ENCODE data around the gene MAGEA11. TPM values are rescaled to one million over a fixed set of nuclear protein-coding genes. Genes with fewer than 3 reads are reported as not detected.
A peak's percentile ranks its signal among the peaks of the same experiment; 100 is the strongest.
"Not testable (repeated sequence)": the region's sequence is repeated elsewhere in the genome, so short reads cannot be mapped to it uniquely, and the experiment has no call there.

MAGEA11 gene
- total and polyA plus RNA-seq, 2 of the 13 experiments (the other 11 are each of a cell fraction or from before 2014, with no cell fraction given), result not detected

GRCh38 chrX:149679164-149679678 is 32.6 kb upstream of the MAGEA11 start:
- in situ Hi-C loops (cut with HindIII; ENCODE audit: extremely low pct_ligation_motif_present, low pct_unique_long_range_greater_than_20kb); H3K4me2 ChIP-seq (ENCODE audit: low read depth, low read length); POLR2A ChIA-PET; H3K27me3 ChIP-seq (ENCODE audit: control insufficient read depth in 1 of 2, insufficient read depth in 2 of 2, low read length in 2 of 2); H3K9me3 ChIP-seq (ENCODE audit: low read length); H4K20me1 ChIP-seq (ENCODE audit: insufficient read depth, low read length); H3K27ac ChIP-seq (ENCODE audit: extremely low read length, insufficient read depth, low read length); H3K4me3 ChIP-seq (replicated peaks in 1 of 3; ENCODE audit: insufficient read depth in 1 of 3, low read depth in 2 of 3, low read length in 3 of 3); CTCF ChIA-PET (ENCODE audit: low intra/inter-chr PET ratio, low total read pairs); H3K4me1 ChIP-seq (ENCODE audit: insufficient read depth, low read length); DNase-seq (ENCODE audit: low spot score); H3K9ac ChIP-seq (ENCODE audit: insufficient read depth, low read depth, low read length); intact Hi-C loops (cut with micrococcal nuclease; ENCODE audit: unreplicated experiment); BruUV-seq (replicated peaks); H2AFZ ChIP-seq (ENCODE audit: low read length); H3K79me2 ChIP-seq (ENCODE audit: insufficient read depth, low read length); H3K36me3 ChIP-seq (replicated peaks in 1 of 2; ENCODE audit: control insufficient read depth in 1 of 2, insufficient read depth in 2 of 2, low read length in 2 of 2); TF ChIP-seq FOXA1 (IDR thresholded peaks at IDR 0.05): not testable (repeated sequence)
- TF ChIP-seq FOXA1 (CRISPR knock-in tag; IDR thresholded peaks at IDR 0.05) (peak; percentile 49; the same call in 1 of the 2 replicates), FOXA3 (CRISPR knock-in tag; IDR thresholded peaks at IDR 0.05) (peak; percentile 27; the same call in 1 of the 2 replicates)
- FAIRE-seq, result peak; percentile 52
- WGBS (ENCODE audit: low lambda C conversion rate), result 0% methylated on average over 2 of the region's 4 CpGs
- ATAC-seq, result peak; percentile 61

- WGBS (ENCODE audit: low lambda C conversion rate), result 8% methylated on average over 2 of the region's 2 CpGs
- intact Hi-C loops (cut with micrococcal nuclease; ENCODE audit: unreplicated experiment) (no loop called here), in situ Hi-C loops (cut with HindIII; ENCODE audit: extremely low pct_ligation_motif_present, low pct_unique_long_range_greater_than_20kb) (no loop called here)
- Histone ChIP-seq H3K9me3 (ENCODE audit: low read length) (no peaks in the 10 kb centered on the region), H3K27me3 (ENCODE audit: control insufficient read depth in 1 of 2, insufficient read depth in 2 of 2, low read length in 2 of 2) (peaks cover 0 to 4% of the 10 kb centered on the region in 2 experiments; a peak in 1 of 5 replicates), H2AFZ (ENCODE audit: low read length) (no peak overlapping the region), H4K20me1 (ENCODE audit: insufficient read depth, low read length) (no peaks in the 10 kb centered on the region), H3K27ac (ENCODE audit: extremely low read length, insufficient read depth, low read length) (no peak overlapping the region), H3K4me3 (replicated peaks in 1 of 3; ENCODE audit: insufficient read depth in 1 of 3, low read depth in 2 of 3, low read length in 3 of 3) (no peak overlapping the region), H3K9ac (ENCODE audit: insufficient read depth, low read depth, low read length) (no peak overlapping the region), H3K79me2 (ENCODE audit: insufficient read depth, low read length) (no peaks in the 10 kb centered on the region), H3K36me3 (replicated peaks in 1 of 2; ENCODE audit: control insufficient read depth in 1 of 2, insufficient read depth in 2 of 2, low read length in 2 of 2) (no peaks in the 10 kb centered on the region), H3K4me1 (ENCODE audit: insufficient read depth, low read length) (no peaks in the 10 kb centered on the region), H3K4me2 (ENCODE audit: low read depth, low read length) (no peak overlapping the region)
- no peak for FAIRE-seq
- CTCF ChIA-PET (ENCODE audit: low intra/inter-chr PET ratio, low total read pairs), result no interaction called here
- no TSS peak for BruUV-seq (replicated peaks)
- POLR2A ChIA-PET, result no interaction called here
- ATAC-seq, result no peak
- no peak for DNase-seq (ENCODE audit: low spot score)
- TF ChIP-seq FUBP1 (CRISPR knock-in tag; IDR thresholded peaks at IDR 0.05; ENCODE audit: borderline replicate concordance) (no peak), AGO2 (optimal IDR thresholded peaks at IDR 0.05; ENCODE audit: low read depth, low read length) (no peak), KLF16 (CRISPR knock-in tag; IDR thresholded peaks at IDR 0.05) (no peak), ZNF10 (CRISPR knock-in tag; IDR thresholded peaks at IDR 0.05; ENCODE audit: borderline replicate concordance, low read depth) (no peak), NFATC3 (CRISPR knock-in tag; IDR thresholded peaks at IDR 0.05) (no peak), REST (IDR thresholded peaks at IDR 0.05; ENCODE audit: borderline replicate concordance in 1 of 2, low read depth in 1 of 2, low read length in 2 of 2) (no peak), CBFB (CRISPR knock-in tag; IDR thresholded peaks at IDR 0.05) (no peak), RBFOX2 (IDR thresholded peaks at IDR 0.05; ENCODE audit: low read depth, low read length) (no peak), TFE3 (CRISPR knock-in tag; IDR thresholded peaks at IDR 0.05) (no peak)
Measured at GRCh38 chrX:149681182-149681581, 30.7 kb upstream of the MAGEA11 start.

Measured in HepG2 (cell line).